Left lung (tissue), 10 donors: ENCODE results near the gene TRIP10. TPM values are rescaled to one million over a fixed set of nuclear protein-coding genes. Genes with fewer than 3 reads are reported as not detected.
A peak's percentile ranks its signal among the peaks of the same experiment; 100 is the strongest.

Source experiments
- ATAC-seq: fragments of 200-7000 bp; cut with Tn5 transposase; one replicate; pipeline ENCODE4 v1.9.1; 2020; ENCODE audit warnings: moderate library complexity
- DNase-seq, 4 donors: peaks; one replicate each; pipeline ENCODE4 v3.0.0-alpha.2; 2013 to 2020
- H3K27ac ChIP-seq, 2 donors: fragments of 200-600 bp; sonication (generic) in 1 of 2; one replicate each; pipeline versions ENCODE4 v1.5.0 to v1.8.0; 2020 to 2021
- H3K27me3 ChIP-seq, 2 donors: fragments of 200-600 bp; sonication (generic) in 1 of 2; one replicate each; pipeline versions ENCODE4 v1.5.0 to v1.8.0; 2020 to 2021
- H3K36me3 ChIP-seq, 2 donors: fragments of 200-600 bp; sonication (generic) in 1 of 2; one replicate each; pipeline versions ENCODE4 v1.5.0 to v1.8.0; 2020 to 2021
- H3K4me1 ChIP-seq, 2 donors: fragments of 200-600 bp; one replicate each; pipeline ENCODE4 v1.8.0; 2021
- H3K4me3 ChIP-seq, 2 donors: fragments of 200-600 bp; sonication (generic) in 1 of 2; one replicate each; pipeline versions ENCODE4 v1.5.0 to v1.8.0; 2020 to 2021; ENCODE audit warnings: mild to moderate bottlenecking in 1 of 2
- H3K9me3 ChIP-seq, 2 donors: fragments of 200-600 bp; sonication (generic) in 1 of 2; one replicate each; pipeline versions ENCODE4 v1.5.0 to v1.8.0; 2020 to 2021
- intact Hi-C, 2 donors: fragments of 100-400 bp; cut with DNase I; formaldehyde crosslinking; loops; one replicate each; pipeline versions ENCODE4 v1.11.2 to v1.14.2; 2022
- polyA plus RNA-seq, 6 donors: library from polyadenylated mRNA; unstranded; fragments of 120-200 nt; gene quantifications; one replicate each; pipeline ENCODE4 v1.2.1, GENCODE V29; 2013; ENCODE audit not compliant: insufficient read length in 6 of 6
- total RNA-seq, 2 donors: library from RNA; stranded (reverse); fragmentation: NEBNext Ultra II Directional; extraction: Animal tissue kit (Norgen Biotek cat#: 25700); gene quantifications; one replicate each; pipeline ENCODE4 v1.2.1, GENCODE V29; 2021
- TF ChIP-seq, protein P1 (sequence below), 2 donors: fragments of 200-600 bp; sonication (generic) in 1 of 2; IDR thresholded peaks; one replicate each; pipeline versions ENCODE4 v1.5.0 to v1.8.0; 2021; ENCODE audit warnings: antibody characterized with exemption in 2 of 2
- donor health status: DM: no; HTN: yes; CAD: no.
- donor health status: DM: no; HTN: no; CAD: no.

The TRIP10 gene
- total and polyA plus RNA-seq, 8 donors: 62.3 to 120 (median 92.8) TPM

DNA sequence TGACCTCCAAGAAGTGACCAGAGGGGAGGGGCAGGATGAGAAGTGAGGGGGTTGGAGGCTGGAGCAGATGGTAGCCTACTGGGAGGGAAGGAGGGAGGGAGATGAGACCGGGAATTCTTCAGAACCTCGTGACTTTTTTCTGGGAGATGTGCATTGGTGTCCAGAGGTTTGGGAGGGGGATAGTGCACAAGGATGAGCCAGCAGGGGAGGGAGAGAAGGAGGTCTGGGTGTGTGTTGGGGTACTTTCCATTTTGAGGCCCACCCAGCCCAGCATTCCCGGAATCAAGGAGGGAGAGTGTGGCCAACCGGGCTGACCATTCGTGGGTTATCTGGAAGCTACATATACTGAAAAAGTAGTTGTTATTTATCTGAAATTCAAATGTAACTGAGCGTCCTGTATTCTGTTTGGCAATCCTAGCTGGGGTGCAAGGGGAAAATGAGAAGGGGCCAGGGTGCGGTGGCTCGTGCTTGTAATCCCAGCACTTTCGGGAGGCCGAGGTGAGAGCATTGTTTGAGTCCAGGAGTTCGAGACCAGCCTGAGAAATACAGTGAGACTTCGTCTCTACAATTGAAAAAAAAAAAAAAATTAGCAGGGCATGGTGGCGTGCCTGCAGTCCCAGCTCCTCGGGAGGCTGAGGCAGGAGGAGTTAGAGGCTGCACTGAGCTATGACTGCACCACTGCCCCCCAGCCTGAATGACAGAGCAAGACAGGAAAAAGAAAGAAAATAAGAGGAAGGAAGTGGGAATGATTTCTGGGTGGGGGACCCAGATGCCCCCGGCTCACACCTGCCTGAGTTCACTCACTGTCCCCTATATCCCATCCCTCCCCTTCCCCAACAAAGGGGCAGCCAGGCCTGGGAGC is 14.6 kb upstream of the TRIP10 start:
- no peak for ATAC-seq

DNA sequence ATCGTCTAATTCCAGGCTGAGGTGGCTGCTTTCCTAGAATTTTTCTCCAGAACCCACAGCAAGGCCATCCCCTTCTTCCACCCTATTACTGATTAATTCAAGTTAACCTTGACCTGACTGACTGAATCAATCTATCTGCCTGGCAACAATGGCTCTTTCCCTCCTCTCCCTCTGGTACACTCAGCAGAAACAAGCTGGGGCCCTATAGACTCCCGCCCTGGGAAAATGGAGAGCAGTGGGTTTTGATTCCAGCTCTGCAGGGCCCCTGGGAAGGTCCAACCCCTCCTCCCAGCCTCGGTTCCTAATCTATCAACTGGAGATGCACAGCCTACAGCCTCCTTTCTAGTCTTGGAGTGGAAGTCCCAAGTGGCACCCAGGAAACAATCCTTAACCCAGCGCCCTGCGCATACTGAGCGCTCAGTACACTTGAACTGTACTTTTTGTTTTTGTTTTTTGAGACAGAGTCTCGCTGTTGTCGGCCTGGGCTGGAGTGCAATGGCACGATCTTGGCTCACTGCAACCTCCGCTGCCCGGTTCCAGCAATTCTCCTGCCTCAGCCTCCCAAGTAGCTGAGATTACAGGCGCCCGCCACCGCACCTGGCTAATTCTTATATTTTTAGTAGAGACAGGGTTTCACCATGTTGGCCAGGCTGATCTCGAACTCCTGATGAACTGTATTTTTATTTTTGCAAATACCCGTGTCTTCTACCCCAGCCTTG is 13.8 kb upstream of the TRIP10 start:
- DNase-seq (peak in 1 of 4 donors; percentile 17), ATAC-seq (no peak)
- Histone ChIP-seq H3K27ac (no peak overlapping the region), H3K27me3 (no peaks in the 10 kb centered on the region), H3K9me3 (no peaks in the 10 kb centered on the region), H3K36me3 (peaks cover 0 to 4% of the 10 kb centered on the region in 2 donors), H3K4me1 (peaks cover 30 to 80% of the 10 kb centered on the region in 2 donors), H3K4me3 (no peak overlapping the region)
- TF ChIP-seq, protein P1, sequence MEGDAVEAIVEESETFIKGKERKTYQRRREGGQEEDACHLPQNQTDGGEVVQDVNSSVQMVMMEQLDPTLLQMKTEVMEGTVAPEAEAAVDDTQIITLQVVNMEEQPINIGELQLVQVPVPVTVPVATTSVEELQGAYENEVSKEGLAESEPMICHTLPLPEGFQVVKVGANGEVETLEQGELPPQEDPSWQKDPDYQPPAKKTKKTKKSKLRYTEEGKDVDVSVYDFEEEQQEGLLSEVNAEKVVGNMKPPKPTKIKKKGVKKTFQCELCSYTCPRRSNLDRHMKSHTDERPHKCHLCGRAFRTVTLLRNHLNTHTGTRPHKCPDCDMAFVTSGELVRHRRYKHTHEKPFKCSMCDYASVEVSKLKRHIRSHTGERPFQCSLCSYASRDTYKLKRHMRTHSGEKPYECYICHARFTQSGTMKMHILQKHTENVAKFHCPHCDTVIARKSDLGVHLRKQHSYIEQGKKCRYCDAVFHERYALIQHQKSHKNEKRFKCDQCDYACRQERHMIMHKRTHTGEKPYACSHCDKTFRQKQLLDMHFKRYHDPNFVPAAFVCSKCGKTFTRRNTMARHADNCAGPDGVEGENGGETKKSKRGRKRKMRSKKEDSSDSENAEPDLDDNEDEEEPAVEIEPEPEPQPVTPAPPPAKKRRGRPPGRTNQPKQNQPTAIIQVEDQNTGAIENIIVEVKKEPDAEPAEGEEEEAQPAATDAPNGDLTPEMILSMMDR (IDR thresholded peaks at IDR 0.05): no peak
- intact Hi-C loops: no loop called here

More for the DNA sequence above, 14.6 kb upstream of the TRIP10 start:
- DNase-seq: peak in 1 of 4 donors; percentile 9
- TF ChIP-seq, protein P1 (IDR thresholded peaks at IDR 0.05): no peak
- Histone ChIP-seq H3K4me3 (no peak overlapping the region), H3K27me3 (no peaks in the 10 kb centered on the region), H3K4me1 (peaks cover 31 to 82% of the 10 kb centered on the region in 2 donors), H3K36me3 (peaks cover 0 to 2% of the 10 kb centered on the region in 2 donors), H3K9me3 (no peaks in the 10 kb centered on the region), H3K27ac (no peak overlapping the region)
- intact Hi-C loops: no loop called here

DNA sequence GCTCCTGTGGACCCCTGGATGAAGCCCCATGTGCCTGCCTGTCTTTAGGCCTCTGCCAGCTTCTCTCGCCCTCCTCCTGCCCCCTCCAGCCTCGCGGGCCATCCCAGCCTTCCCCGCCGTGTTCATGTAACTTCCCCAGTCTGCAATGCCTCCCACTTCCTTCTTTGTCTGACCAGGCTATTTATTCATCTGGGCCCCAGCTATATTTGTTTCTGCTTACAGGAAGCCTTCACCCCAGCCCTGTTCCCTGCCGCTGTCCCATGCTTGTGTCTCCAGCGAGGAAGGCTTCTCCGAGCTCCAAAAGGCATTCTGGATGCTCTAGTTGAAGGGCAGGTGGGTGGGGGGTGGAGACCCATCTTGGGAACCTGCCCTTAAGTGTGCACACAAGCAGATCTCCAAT is 11.1 kb upstream of the TRIP10 start:
- Histone ChIP-seq H3K9me3 (no peaks in the 10 kb centered on the region), H3K27ac (peak overlapping the region in 1 of 2 donors; percentile 86), H3K4me1 (peaks cover 8 to 53% of the 10 kb centered on the region in 2 donors), H3K4me3 (no peak overlapping the region), H3K36me3 (peaks cover 0 to 30% of the 10 kb centered on the region in 2 donors), H3K27me3 (no peaks in the 10 kb centered on the region)
- intact Hi-C loops: no loop called here
- ATAC-seq (peak; percentile 3), DNase-seq (peak in 2 of 4 donors; percentile 66 to 93)
- TF ChIP-seq, protein P1 (IDR thresholded peaks at IDR 0.05): no peak

DNA sequence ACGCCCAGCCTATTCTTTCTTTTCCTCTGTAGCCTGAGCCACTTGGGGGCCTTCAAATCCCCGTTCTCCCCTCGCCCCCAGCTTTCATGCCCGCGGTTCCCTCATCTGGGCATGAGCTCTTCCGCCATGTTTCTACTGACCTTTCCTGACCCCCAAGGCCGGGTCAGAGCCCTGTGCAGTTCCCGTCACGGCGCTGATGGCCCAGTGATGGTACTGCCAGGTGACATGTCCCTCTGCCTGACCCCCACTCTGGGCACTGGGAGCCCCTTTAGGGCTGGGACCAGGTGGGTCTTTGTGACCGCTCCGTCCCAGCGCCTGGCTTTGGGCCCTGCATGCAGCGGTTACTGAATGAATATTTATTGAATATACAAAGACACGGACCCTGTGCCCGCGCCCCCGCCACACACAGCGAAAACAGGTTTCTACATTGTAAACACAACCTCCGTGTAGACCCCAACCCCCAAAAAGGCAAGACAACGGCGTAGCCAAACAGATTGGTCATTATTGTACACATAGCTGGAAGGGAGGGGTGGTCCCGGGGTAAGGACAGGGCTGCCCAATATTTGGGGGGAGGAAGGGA is 9.8 kb upstream of the TRIP10 start:
- peak in 1 of 4 donors; percentile 71 for DNase-seq
- H3K27ac ChIP-seq: peak overlapping the region; percentile 3 to 38
- H3K4me1 ChIP-seq: peaks cover 5 to 40% of the 10 kb centered on the region in 2 donors
- ATAC-seq: no peak
- TF ChIP-seq, protein P1 (IDR thresholded peaks at IDR 0.05): no peak
- H3K9me3 ChIP-seq: no peaks in the 10 kb centered on the region
- intact Hi-C loops: loop anchor here (10.0 kb wide), 1 partner anchor 135 kb away; no protein-coding TSS in a partner anchor
- no peaks in the 10 kb centered on the region for H3K27me3 ChIP-seq
- H3K4me3 ChIP-seq: peak overlapping the region in 1 of 2 donors; percentile 30
- H3K36me3 ChIP-seq: peaks cover 0 to 39% of the 10 kb centered on the region in 2 donors
